Left ventricle myocardium inferior (tissue), 1 donor: ENCODE measurements around the gene NIPSNAP3A. TPM values are rescaled to one million over a fixed set of nuclear protein-coding genes. Genes with fewer than 3 reads are reported as not detected.
A peak's percentile ranks its signal among the peaks of the same experiment; 100 is the strongest.
"Not testable (repeated sequence)": the region's sequence is repeated elsewhere in the genome, so short reads cannot be mapped to it uniquely, and the experiment has no call there.

Experiments used
- DNase-seq: peaks from one replicate; pipeline ENCODE4 v3.0.0-alpha.2; 2020
- H3K27ac ChIP-seq: fragments of 200-600 bp; replicated peaks from 2 replicates; pipeline ENCODE4 v1.8.0; 2021
- H3K27me3 ChIP-seq: fragments of 200-600 bp; 2 replicates; pipeline ENCODE4 v1.8.0; 2021; ENCODE audit warnings: low read depth
- H3K36me3 ChIP-seq: fragments of 200-600 bp; 2 replicates; pipeline ENCODE4 v1.8.0; 2021
- H3K4me1 ChIP-seq: fragments of 200-600 bp; 2 replicates; pipeline ENCODE4 v1.8.0; 2021
- H3K4me3 ChIP-seq: fragments of 200-600 bp; 2 replicates; pipeline ENCODE4 v1.8.0; 2021; ENCODE audit warnings: mild to moderate bottlenecking, moderate library complexity
- H3K9me3 ChIP-seq: fragments of 200-600 bp; replicated peaks from 2 replicates; pipeline ENCODE4 v1.8.0; 2021
- intact Hi-C: fragments of 100-400 bp; cut with micrococcal nuclease; formaldehyde crosslinking; loops from one replicate; pipeline ENCODE4 v1.11.0; 2022
- total RNA-seq: library from RNA; stranded (reverse); fragmentation: NEBNext Ultra II Directional; extraction: Animal tissue kit (Norgen Biotek cat#: 25700); gene quantifications from one replicate; pipeline ENCODE4 v1.2.1, GENCODE V29; 2021
- TF ChIP-seq, protein P1 (sequence below): fragments of 200-600 bp; IDR thresholded peaks from 2 replicates; pipeline ENCODE4 v1.8.0; 2021; ENCODE audit warnings: antibody characterized with exemption, mild to moderate bottlenecking, borderline replicate concordance
- donor health status: DM: no; HTN: yes; CAD: no; lungs with severe emphysema.

Gene NIPSNAP3A
- total RNA-seq, 1 donor from 2014 or later = 25.3 TPM

- Histone ChIP-seq H3K4me3 (peak overlapping the region; percentile 82), H3K27me3 (no peaks in the 10 kb centered on the region), H3K4me1 (peaks cover 26% of the 10 kb centered on the region), H3K36me3 (no peaks in the 10 kb centered on the region), H3K9me3 (no peaks in the 10 kb centered on the region), H3K27ac (peak overlapping the region; percentile 89)
- intact Hi-C loops = no loop called here
- TF ChIP-seq, protein P1, sequence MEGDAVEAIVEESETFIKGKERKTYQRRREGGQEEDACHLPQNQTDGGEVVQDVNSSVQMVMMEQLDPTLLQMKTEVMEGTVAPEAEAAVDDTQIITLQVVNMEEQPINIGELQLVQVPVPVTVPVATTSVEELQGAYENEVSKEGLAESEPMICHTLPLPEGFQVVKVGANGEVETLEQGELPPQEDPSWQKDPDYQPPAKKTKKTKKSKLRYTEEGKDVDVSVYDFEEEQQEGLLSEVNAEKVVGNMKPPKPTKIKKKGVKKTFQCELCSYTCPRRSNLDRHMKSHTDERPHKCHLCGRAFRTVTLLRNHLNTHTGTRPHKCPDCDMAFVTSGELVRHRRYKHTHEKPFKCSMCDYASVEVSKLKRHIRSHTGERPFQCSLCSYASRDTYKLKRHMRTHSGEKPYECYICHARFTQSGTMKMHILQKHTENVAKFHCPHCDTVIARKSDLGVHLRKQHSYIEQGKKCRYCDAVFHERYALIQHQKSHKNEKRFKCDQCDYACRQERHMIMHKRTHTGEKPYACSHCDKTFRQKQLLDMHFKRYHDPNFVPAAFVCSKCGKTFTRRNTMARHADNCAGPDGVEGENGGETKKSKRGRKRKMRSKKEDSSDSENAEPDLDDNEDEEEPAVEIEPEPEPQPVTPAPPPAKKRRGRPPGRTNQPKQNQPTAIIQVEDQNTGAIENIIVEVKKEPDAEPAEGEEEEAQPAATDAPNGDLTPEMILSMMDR = no peak
- no peak for DNase-seq
These were observed 18.5 kb downstream of the NIPSNAP3A start for GRCh38 chr9:104766025-104766424.

DNA sequence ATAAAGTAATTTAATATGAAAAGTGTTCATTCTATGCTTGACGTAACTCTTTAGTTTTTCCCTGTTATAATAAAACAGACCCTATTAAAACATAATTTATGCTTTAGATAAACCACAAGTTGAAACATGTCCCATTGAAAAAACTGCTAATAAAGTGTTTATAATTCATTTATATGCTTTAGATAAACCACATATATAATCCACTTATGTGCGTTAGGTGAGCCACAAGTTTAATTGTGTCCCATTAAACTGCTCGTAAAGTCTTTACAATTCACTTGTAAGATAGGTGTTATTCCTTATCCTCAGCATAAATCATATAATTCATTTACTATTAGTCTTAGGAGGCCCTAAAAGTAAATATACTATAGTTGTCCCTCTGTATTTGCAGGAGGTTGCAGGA, 20.0 kb downstream of the NIPSNAP3A start:
- DNase-seq = no peak
- peaks cover 6% of the 10 kb centered on the region for H3K36me3 ChIP-seq
- H3K27ac ChIP-seq = no peak overlapping the region
- intact Hi-C loops = no loop called here
- no peak overlapping the region for H3K4me3 ChIP-seq
- H3K9me3 ChIP-seq = no peaks in the 10 kb centered on the region
- H3K27me3 ChIP-seq = no peaks in the 10 kb centered on the region
- TF ChIP-seq, protein P1 = no peak
- peaks cover 29% of the 10 kb centered on the region for H3K4me1 ChIP-seq

GRCh38 chr9:104769029-104769428, 21.5 kb downstream of the NIPSNAP3A start:
- H3K4me3 ChIP-seq, H3K9me3 ChIP-seq, H3K36me3 ChIP-seq, H3K27ac ChIP-seq, intact Hi-C loops, H3K27me3 ChIP-seq, DNase-seq: not testable (repeated sequence)
- H3K4me1 ChIP-seq = peaks cover 40% of the 10 kb centered on the region

GRCh38 chr9:104769655-104770054, 22.2 kb downstream of the NIPSNAP3A start:
- peaks cover 6% of the 10 kb centered on the region for H3K36me3 ChIP-seq
- peaks cover 34% of the 10 kb centered on the region for H3K4me1 ChIP-seq
- peak overlapping the region; percentile 21 for H3K27ac ChIP-seq
- intact Hi-C loops = no loop called here
- H3K27me3 ChIP-seq = no peaks in the 10 kb centered on the region
- H3K4me3 ChIP-seq = no peak overlapping the region
- DNase-seq = no peak
- no peaks in the 10 kb centered on the region for H3K9me3 ChIP-seq
- TF ChIP-seq, protein P1 = no peak

GRCh38 chr9:104772714-104773510, 25.4 kb downstream of the NIPSNAP3A start:
- no peaks in the 10 kb centered on the region for H3K9me3 ChIP-seq
- DNase-seq = no peak
- H3K27me3 ChIP-seq = no peaks in the 10 kb centered on the region
- peaks cover 6% of the 10 kb centered on the region for H3K36me3 ChIP-seq
- TF ChIP-seq, protein P1 = no peak
- peak overlapping the region; percentile 55 for H3K4me3 ChIP-seq
- H3K27ac ChIP-seq = peak overlapping the region; percentile 88
- intact Hi-C loops = no loop called here
- peaks cover 45% of the 10 kb centered on the region for H3K4me1 ChIP-seq

DNA sequence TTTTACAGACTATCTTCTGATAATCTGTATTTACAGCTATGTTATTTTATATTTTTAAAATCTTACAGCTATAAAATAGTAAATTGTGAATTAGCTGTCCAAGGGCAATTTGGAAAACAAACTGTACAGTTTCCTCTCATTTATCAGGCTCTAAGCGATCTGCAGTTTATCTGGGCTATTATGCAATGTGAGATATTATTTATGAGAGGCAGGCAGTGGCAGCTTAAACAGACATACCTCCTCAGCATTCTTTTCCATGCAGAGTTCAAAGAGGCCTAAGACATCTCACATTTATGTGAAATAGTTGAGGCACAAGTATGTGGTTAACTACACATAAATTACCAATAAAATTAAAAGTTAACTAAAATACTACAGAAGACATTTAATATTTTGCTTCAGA, 26.6 kb downstream of the NIPSNAP3A start:
- intact Hi-C loops = no loop called here
- peaks cover 6% of the 10 kb centered on the region for H3K36me3 ChIP-seq
- H3K4me3 ChIP-seq = peak overlapping the region; percentile 55
- no peak for DNase-seq
- H3K27me3 ChIP-seq = no peaks in the 10 kb centered on the region
- TF ChIP-seq, protein P1 = no peak
- H3K27ac ChIP-seq = peak overlapping the region; percentile 88
- no peaks in the 10 kb centered on the region for H3K9me3 ChIP-seq
- peaks cover 55% of the 10 kb centered on the region for H3K4me1 ChIP-seq
